UCSD-AML1 (cell line): ENCODE results near the gene HAND2.

Source experiments
- DNase-seq: peaks from one replicate; lab custom pipeline; 2025; ENCODE audit not compliant: unreplicated experiment; lab: John Stamatoyannopoulos, UW

Gene HAND2

DNA sequence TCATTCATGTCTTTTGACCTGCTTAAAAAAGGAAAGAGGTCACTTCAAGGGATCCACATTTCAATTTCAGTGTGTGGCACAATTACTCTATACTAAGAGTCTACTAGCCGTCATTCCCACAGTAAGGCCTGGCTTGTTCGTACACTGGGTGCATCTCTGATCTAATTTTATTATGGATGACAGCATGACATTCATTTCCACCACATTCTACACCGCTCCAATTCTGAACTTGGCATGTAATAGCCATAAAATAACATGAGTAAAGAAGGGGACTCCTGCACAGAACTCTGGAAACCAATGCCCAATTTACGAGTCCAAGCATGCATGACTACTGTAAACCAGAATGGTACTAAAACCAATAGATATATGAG lies 51.1 kb downstream of the HAND2 start:
- no peak for DNase-seq

- DNase-seq, result no peak
Observed at GRCh38 chr4:173478201-173478912, 51.7 kb downstream of the HAND2 start.

GRCh38 chr4:173477016-173477415 lies 53.0 kb downstream of the HAND2 start:
- DNase-seq, result no peak
